Stimulated activated CD4-positive, alpha-beta T cell treated with anti-CD3 and anti-CD28 coated beads, Interleukin-12 subunit alpha, Interleukin-12 subunit beta, amount 100 ng/mL, for 48 hours (primary cell): Measurements from ENCODE around the gene TAPBP.
"Not testable (repeated sequence)": the region's sequence is repeated elsewhere in the genome, so short reads cannot be mapped to it uniquely, and the experiment has no call there.

ENCODE experiments used
- DNase-seq, 3 donors: peaks; one replicate each; pipeline ENCODE4 v3.0.0-alpha.2; 2020; ENCODE audit warnings: low read depth in 2 of 3, low spot score in 1 of 3

Gene TAPBP

GRCh38 chr6:33297956-33298772 lies 15.7 kb downstream of the TAPBP start:
- peak; percentile 46 to 65 (median 60) for DNase-seq

- no peak for DNase-seq
These were observed 16.4 kb downstream of the TAPBP start for GRCh38 chr6:33297406-33297955.

DNA sequence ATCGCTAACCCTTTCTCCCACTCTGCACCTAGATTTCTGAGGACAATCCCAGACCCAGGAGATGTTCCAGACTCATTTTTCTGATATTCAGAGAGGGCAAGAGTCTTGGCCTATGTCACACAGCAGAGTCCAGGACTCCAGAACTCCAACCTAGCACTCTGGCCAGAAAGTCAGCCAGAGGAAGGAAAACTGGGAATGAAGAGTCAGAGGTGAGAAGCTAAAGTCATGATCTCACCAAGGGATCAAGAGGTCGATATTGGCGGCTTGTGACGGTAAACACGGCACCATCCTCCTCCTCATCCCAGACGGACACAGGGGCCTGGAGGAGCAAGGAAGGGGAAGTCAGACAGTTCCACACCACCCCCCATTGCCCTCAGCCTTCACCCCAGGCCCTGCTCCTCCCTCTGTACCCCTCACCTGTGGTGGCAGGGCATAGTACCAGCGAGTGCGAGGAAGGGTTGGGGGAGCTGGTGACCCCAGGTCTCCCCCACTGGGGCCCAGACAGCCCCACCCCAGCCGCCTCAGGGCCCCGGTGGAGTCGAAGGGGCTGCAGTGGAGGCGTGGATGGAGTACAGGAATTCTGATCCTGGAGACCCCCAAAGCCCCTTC lies 17.0 kb downstream of the TAPBP start:
- no peak for DNase-seq

GRCh38 chr6:33295621-33296369 lies 18.1 kb downstream of the TAPBP start:
- DNase-seq, result no peak

- DNase-seq, result no peak
These were observed 19.6 kb downstream of the TAPBP start for GRCh38 chr6:33294086-33294823.

GRCh38 chr6:33292996-33293682 lies 20.7 kb downstream of the TAPBP start:
- DNase-seq, result no peak

- no peak for DNase-seq
These were observed 23.4 kb downstream of the TAPBP start for GRCh38 chr6:33290459-33290858.

DNA sequence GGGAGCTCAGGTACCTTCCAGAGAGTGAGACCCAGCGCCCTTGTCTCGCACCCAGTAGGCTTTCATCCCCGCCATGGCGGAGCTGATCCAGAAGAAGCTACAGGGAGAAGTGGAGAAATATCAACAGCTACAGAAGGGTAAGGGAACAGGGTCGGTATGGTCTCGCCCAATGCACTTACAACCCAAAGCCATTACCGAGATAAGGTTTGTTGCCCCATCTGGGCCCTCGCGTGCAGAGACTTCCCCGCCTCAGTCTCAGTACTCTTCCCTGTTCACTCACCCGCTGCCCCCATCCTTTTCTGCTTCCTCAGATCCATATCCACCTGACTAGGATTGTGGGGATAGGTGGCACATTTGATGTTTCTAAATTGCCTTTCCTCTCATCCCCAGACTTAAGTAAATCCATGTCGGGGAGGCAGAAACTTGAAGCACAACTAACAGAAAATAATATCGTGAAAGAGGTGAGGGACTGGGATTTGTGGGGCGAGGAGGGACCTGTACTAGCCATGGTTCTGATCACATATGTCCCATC lies 24.0 kb downstream of the TAPBP start:
- DNase-seq, result no peak

DNA sequence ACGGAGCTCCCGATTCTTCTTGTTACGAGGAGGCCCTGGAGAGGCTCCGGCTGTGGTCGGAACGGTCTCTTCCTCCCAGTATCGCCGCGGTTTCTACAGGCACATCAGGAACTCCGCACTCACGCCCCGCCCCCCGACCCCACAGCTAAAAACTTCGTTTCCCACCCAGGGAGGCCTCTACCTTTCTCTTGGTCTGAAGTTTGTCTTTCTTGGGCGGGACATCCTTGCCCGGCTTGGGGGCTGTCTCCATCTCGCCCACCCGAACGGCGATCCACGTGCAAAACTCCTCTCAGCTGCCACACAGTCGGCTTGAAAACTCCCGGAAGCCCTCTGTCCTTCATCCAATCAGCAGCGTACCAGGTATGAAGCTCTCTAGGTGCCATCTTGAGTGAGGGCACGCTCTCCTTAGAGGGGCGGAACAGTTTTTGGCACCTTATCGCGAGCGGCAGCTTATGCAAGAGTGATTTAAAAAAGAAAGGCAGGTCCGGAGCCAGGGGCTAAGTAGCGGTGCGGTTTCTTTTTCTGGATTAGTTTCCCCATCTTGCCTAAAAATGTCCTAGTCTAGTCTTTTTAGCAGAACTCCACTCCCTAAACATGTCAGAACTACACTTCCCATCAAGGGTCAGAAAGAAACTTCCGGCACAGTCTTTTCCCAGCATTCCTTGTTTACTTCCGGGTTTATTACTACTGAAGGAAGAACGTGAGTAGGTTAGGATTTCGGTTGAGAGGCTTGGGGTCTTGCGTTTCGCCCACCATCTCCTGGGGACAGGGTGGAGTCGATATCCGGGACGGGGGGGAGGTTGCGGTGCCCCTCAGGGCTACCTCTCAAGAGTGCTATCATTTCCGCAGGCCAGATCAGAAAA lies 24.7 kb downstream of the TAPBP start, which contains the start of the genes PFDN6 and WDR46:
Gene PFDN6, plus strand, starts transcription at position 681 of the 863 bp plus-strand sequence. CDS start 256 bp downstream, outside the sequence.
Gene WDR46, minus strand, starts transcription at position 319 of the 863 bp plus-strand sequence. Its CDS starts 69 bp downstream, at position 250.
- DNase-seq, result peak; percentile 65 to 72 (median 71)

- DNase-seq, result no peak
These were observed 25.5 kb downstream of the TAPBP start for GRCh38 chr6:33288141-33288920.

GRCh38 chr6:33286946-33287914 lies 26.6 kb downstream of the TAPBP start:
- no peak for DNase-seq

DNA sequence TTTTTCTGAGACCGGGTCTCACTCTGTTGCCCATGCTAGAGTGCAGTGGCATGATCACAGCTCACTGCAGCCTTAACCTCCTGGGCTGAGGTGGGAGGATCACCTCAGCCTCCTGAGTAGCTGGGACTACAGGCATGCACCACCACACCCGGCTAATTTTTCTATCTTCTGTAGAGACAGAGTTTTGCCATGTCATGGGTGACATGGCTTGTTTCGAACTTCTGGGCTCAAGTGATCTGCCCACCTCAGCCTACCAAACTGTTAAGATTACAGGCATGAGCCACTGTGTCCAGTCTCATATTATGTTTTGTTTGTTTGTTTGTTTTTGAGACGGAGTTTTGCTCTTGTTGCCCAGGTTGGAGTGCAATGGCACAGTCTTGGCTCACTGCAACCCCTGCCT lies 28.7 kb downstream of the TAPBP start:
- DNase-seq, result not testable (repeated sequence)

DNA sequence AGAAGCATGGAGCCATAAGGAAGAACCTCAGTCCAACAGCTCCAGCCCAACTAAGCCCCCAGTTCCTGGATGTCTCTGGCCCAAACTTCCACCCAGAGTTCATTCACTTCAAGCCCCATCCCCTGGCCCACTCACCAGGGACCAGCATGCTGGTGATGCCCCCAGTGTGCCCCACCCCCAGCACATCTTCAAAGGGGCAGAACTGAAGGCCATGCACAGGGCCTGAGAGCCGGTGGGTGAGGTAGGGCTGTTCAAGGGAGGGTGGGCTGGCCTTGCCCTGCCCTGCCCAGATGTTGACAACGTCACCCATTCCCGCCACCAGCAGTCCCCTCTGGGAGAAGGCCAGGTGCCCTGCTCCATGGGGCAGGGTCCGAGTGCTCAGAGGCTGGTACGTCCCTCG lies 33.3 kb downstream of the TAPBP start:
- no peak for DNase-seq

- no peak for DNase-seq
These were observed 33.8 kb downstream of the TAPBP start for GRCh38 chr6:33279971-33280511.

GRCh38 chr6:33279257-33279695 lies 34.6 kb downstream of the TAPBP start:
- DNase-seq, result no peak

DNA sequence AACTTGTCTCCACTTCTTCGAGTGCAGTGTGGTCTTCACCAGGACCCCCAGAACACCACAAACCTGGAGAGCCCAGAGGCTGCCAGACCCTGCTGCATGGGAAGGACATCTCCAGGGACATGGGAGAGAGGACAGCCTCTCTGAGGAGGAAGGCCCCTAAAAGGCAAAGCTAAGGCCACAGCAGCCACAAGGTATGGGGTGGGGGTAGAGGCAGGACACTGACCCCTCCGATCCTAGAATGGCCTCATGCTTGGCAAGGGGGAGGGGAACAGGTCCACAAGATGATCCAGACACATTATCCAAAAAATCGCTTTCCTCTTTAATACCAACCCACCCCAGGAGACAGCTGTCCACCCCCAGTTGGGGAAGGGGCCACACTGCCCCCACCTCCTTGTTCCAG lies 35.1 kb downstream of the TAPBP start:
- no peak for DNase-seq

GRCh38 chr6:33278392-33278741 lies 35.5 kb downstream of the TAPBP start:
- DNase-seq, result no peak
